Natural killer cell (primary cell): ENCODE results near the gene IRX4. TPM values are rescaled to one million over a fixed set of nuclear protein-coding genes. Genes with fewer than 3 reads are reported as not detected.

Experiments
- ATAC-seq, 3 donors: fragments of 150-1000 bp in 2 of 3; fragments of 200-7000 bp in 1 of 3; cut with Tn5 transposase; 1 replicate in 1 of 3; 2 replicates in 2 of 3; pipeline ENCODE4 v1.10.0; 2021; ENCODE audit warnings: mild to moderate bottlenecking in 2 of 3, moderate library complexity in 2 of 3
- DNase-seq, 2 donors: peaks; one replicate each; pipeline versions ENCODE4 v3.0.0 to v3.0.0-alpha.2; 2013 to 2021; ENCODE audit warnings: mixed read lengths in 1 of 2
- H3K27ac ChIP-seq: one replicate; pipeline ENCODE4 v1.5.1; 2013; ENCODE audit warnings: mild to moderate bottlenecking, low read length
- H3K27me3 ChIP-seq: one replicate; pipeline ENCODE4 v1.6.1; 2013; ENCODE audit warnings: low read length; ENCODE audit not compliant: control insufficient read depth, insufficient read depth
- H3K36me3 ChIP-seq: one replicate; pipeline ENCODE4 v1.6.1; 2013; ENCODE audit warnings: low read length; ENCODE audit not compliant: control insufficient read depth, insufficient read depth
- H3K4me1 ChIP-seq: one replicate; pipeline ENCODE4 v1.6.1; 2013; ENCODE audit warnings: low read length; ENCODE audit not compliant: control insufficient read depth, insufficient read depth
- H3K4me3 ChIP-seq: one replicate; pipeline ENCODE4 v1.5.1; 2013; ENCODE audit warnings: low read length
- H3K9me3 ChIP-seq: one replicate; pipeline ENCODE4 v1.6.1; 2013; ENCODE audit warnings: low read length; ENCODE audit not compliant: control insufficient read depth, insufficient read depth
- H3K27ac Mint-ChIP-seq, 2 donors: one replicate each; pipeline ENCODE4 v1.8.0; 2022; ENCODE audit warnings: mild to moderate bottlenecking in 2 of 2, mixed read lengths in 2 of 2, moderate library complexity in 1 of 2
- H3K27me3 Mint-ChIP-seq, 2 donors: one replicate each; pipeline ENCODE4 v1.8.0; 2022; ENCODE audit warnings: low read depth in 2 of 2, mixed read lengths in 2 of 2
- H3K36me3 Mint-ChIP-seq: one replicate; pipeline ENCODE4 v1.8.0; 2022; ENCODE audit warnings: mixed read lengths
- H3K4me1 Mint-ChIP-seq, 2 donors: one replicate each; pipeline ENCODE4 v1.8.0; 2022; ENCODE audit warnings: mixed read lengths in 2 of 2
- H3K4me3 Mint-ChIP-seq: one replicate; pipeline ENCODE4 v1.8.0; 2022; ENCODE audit warnings: mild to moderate bottlenecking, moderate library complexity, mixed read lengths
- H3K9me3 Mint-ChIP-seq, 2 donors: one replicate each; pipeline ENCODE4 v1.8.0; 2022; ENCODE audit warnings: mixed read lengths in 2 of 2
- WGBS: methylation state at CpG from one replicate; pipeline ENCODE4 v1.1.7; 2013; ENCODE audit warnings: missing lambda C conversion rate; ENCODE audit not compliant: insufficient coverage; 5-methylcytosine and 5-hydroxymethylcytosine counted together
- intact Hi-C: fragments of 100-400 bp; cut with micrococcal nuclease; formaldehyde crosslinking; loops from one replicate; pipeline ENCODE4 v1.14.2; 2022
- total RNA-seq, 4 donors: library from RNA; stranded (reverse); fragments of 120-200 nt in 1 of 4; gene quantifications; one replicate each; pipeline versions ENCODE4 v1.2.3 to v1.2.4, GENCODE V29; 2013 to 2022
- TF ChIP-seq, protein P1 (sequence below): fragments of 200-600 bp; IDR thresholded peaks from one replicate; pipeline ENCODE4 v1.8.0; 2022; ENCODE audit warnings: antibody characterized with exemption

The IRX4 gene
- total RNA-seq, 3 donors from 2014 or later (not counting 1 experiment from before 2014, with no cell fraction given): not detected

- Mint-ChIP-seq H3K4me3 (no peak overlapping the region), H3K4me1 (no peaks in the 10 kb centered on the region), H3K36me3 (no peaks in the 10 kb centered on the region), H3K27ac (no peak overlapping the region), H3K9me3 (no peaks in the 10 kb centered on the region), H3K27me3 (peaks cover 26 to 37% of the 10 kb centered on the region in 2 donors)
- no peak for DNase-seq
- Histone ChIP-seq H3K9me3 (no peaks in the 10 kb centered on the region), H3K27me3 (peaks cover 19% of the 10 kb centered on the region), H3K36me3 (no peaks in the 10 kb centered on the region), H3K4me3 (no peak overlapping the region), H3K4me1 (no peaks in the 10 kb centered on the region), H3K27ac (no peak overlapping the region)
- intact Hi-C loops: no loop called here
- TF ChIP-seq, protein P1, sequence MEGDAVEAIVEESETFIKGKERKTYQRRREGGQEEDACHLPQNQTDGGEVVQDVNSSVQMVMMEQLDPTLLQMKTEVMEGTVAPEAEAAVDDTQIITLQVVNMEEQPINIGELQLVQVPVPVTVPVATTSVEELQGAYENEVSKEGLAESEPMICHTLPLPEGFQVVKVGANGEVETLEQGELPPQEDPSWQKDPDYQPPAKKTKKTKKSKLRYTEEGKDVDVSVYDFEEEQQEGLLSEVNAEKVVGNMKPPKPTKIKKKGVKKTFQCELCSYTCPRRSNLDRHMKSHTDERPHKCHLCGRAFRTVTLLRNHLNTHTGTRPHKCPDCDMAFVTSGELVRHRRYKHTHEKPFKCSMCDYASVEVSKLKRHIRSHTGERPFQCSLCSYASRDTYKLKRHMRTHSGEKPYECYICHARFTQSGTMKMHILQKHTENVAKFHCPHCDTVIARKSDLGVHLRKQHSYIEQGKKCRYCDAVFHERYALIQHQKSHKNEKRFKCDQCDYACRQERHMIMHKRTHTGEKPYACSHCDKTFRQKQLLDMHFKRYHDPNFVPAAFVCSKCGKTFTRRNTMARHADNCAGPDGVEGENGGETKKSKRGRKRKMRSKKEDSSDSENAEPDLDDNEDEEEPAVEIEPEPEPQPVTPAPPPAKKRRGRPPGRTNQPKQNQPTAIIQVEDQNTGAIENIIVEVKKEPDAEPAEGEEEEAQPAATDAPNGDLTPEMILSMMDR: no peak
- ATAC-seq: no peak
- 1% methylated on average over 78 of the region's 78 CpGs for WGBS
Measured at GRCh38 chr5:1883120-1883924, 597 bp upstream of the IRX4 start.

GRCh38 chr5:1881731-1882336 lies 891 bp downstream of the IRX4 start:
- no peak for ATAC-seq
- Mint-ChIP-seq H3K9me3 (no peaks in the 10 kb centered on the region), H3K4me3 (no peak overlapping the region), H3K27me3 (peaks cover 25 to 35% of the 10 kb centered on the region in 2 donors), H3K27ac (no peak overlapping the region), H3K4me1 (no peaks in the 10 kb centered on the region), H3K36me3 (no peaks in the 10 kb centered on the region)
- Histone ChIP-seq H3K4me1 (no peaks in the 10 kb centered on the region), H3K9me3 (no peaks in the 10 kb centered on the region), H3K36me3 (no peaks in the 10 kb centered on the region), H3K4me3 (no peak overlapping the region), H3K27ac (no peak overlapping the region), H3K27me3 (peaks cover 19% of the 10 kb centered on the region)
- TF ChIP-seq, protein P1: no peak
- intact Hi-C loops: no loop called here
- DNase-seq: no peak
- 17% methylated on average over 59 of the region's 59 CpGs for WGBS

- H3K9me3 Mint-ChIP-seq: no peaks in the 10 kb centered on the region
- no peak for DNase-seq
- Histone ChIP-seq H3K4me3 (no peak overlapping the region), H3K36me3 (no peaks in the 10 kb centered on the region), H3K27me3 (peaks cover 19% of the 10 kb centered on the region), H3K9me3 (no peaks in the 10 kb centered on the region), H3K4me1 (no peaks in the 10 kb centered on the region), H3K27ac (no peak overlapping the region)
- no peak overlapping the region for H3K4me3 Mint-ChIP-seq
- 14% methylated on average over 10 of the region's 10 CpGs for WGBS
- H3K4me1 Mint-ChIP-seq: no peaks in the 10 kb centered on the region
- H3K27me3 Mint-ChIP-seq: peaks cover 25 to 36% of the 10 kb centered on the region in 2 donors
- no peak for ATAC-seq
- TF ChIP-seq, protein P1: no peak
- no peaks in the 10 kb centered on the region for H3K36me3 Mint-ChIP-seq
- H3K27ac Mint-ChIP-seq: no peak overlapping the region
- intact Hi-C loops: no loop called here
Measured at GRCh38 chr5:1881098-1881572, 1.6 kb downstream of the IRX4 start.
